Activated CD8-positive, alpha-beta T cell treated with anti-CD3 and anti-CD28 coated beads for 36 hours (primary cell): Measurements from ENCODE around the gene FCSK. TPM values are rescaled to one million over a fixed set of nuclear protein-coding genes. Genes with fewer than 3 reads are reported as not detected.

Experiments
- ATAC-seq: fragments of 200-7000 bp; cut with Tn5 transposase; one replicate; pipeline ENCODE4 v1.10.0; 2021; ENCODE audit warnings: mild to moderate bottlenecking, moderate library complexity
- CTCF ChIA-PET: fragments of 350-600 bp; sonication (Branson Sonifier 250); formaldehyde crosslinking; loops from one replicate; lab custom pipeline; 2021; ENCODE audit warnings: antibody characterized with exemption; lab: Charles Lee
- POLR2A ChIA-PET: fragments of 350-600 bp; sonication (Branson Sonifier 250); formaldehyde crosslinking; loops from one replicate; lab custom pipeline; 2021; ENCODE audit warnings: antibody characterized with exemption; lab: Charles Lee
- DNase-seq: peaks from one replicate; pipeline ENCODE4 v3.0.0-alpha.2; 2020
- H3K27ac Mint-ChIP-seq: one replicate; pipeline ENCODE4 v1.8.0; 2021; ENCODE audit warnings: mild to moderate bottlenecking, mixed read lengths
- H3K27me3 Mint-ChIP-seq: one replicate; pipeline ENCODE4 v1.8.0; 2021; ENCODE audit warnings: mixed read lengths
- H3K36me3 Mint-ChIP-seq: one replicate; pipeline ENCODE4 v1.8.0; 2021; ENCODE audit warnings: low read depth, mixed read lengths
- H3K4me1 Mint-ChIP-seq: one replicate; pipeline ENCODE4 v1.8.0; 2021; ENCODE audit warnings: low read depth, mixed read lengths
- H3K4me3 Mint-ChIP-seq: one replicate; pipeline ENCODE4 v1.8.0; 2021; ENCODE audit warnings: mild to moderate bottlenecking, moderate library complexity, mixed read lengths
- H3K9me3 Mint-ChIP-seq: one replicate; pipeline ENCODE4 v1.8.0; 2021; ENCODE audit warnings: mixed read lengths
- CTCF ChIP-seq: fragments of 200-600 bp; IDR thresholded peaks from one replicate; pipeline ENCODE4 v1.8.0; 2022; ENCODE audit warnings: antibody characterized with exemption, mild to moderate bottlenecking
- intact Hi-C: fragments of 100-400 bp; cut with micrococcal nuclease; formaldehyde crosslinking; loops from one replicate; pipeline ENCODE4 v1.10.0; 2022
- total RNA-seq, 2 experiments: library from RNA; stranded (reverse); gene quantifications; one replicate each; pipeline ENCODE4 v1.2.3, GENCODE V29; 2021

The FCSK gene
- total RNA-seq, 2 experiments from 2014 or later, result 11.0 to 11.1 TPM

- H3K9me3 Mint-ChIP-seq, result no peaks in the 10 kb centered on the region
- H3K4me1 Mint-ChIP-seq, result peaks cover 78% of the 10 kb centered on the region
- no peaks in the 10 kb centered on the region for H3K27me3 Mint-ChIP-seq
- no peak for TF ChIP-seq CTCF
- intact Hi-C loops, result no loop called here
- ATAC-seq (no peak), DNase-seq (no peak)
- POLR2A ChIA-PET, result interaction anchor here (1.0 to 1.1 kb wide), 2 partner anchors 9 to 13 kb away, joined by 3 to 4 read pairs; no protein-coding TSS in a partner anchor
- CTCF ChIA-PET, result interaction anchor here (0.7 to 1.3 kb wide), 3 partner anchors 21 to 37 kb away, joined by 3 to 5 read pairs (median 3); partner anchors contain the start of gene FCSK
- H3K27ac Mint-ChIP-seq, result peak overlapping the region; percentile 47
- H3K4me3 Mint-ChIP-seq, result no peak overlapping the region
- peaks cover 10% of the 10 kb centered on the region for H3K36me3 Mint-ChIP-seq
These were observed 22.1 kb upstream of the FCSK start for GRCh38 chr16:70432356-70432722.

GRCh38 chr16:70432723-70433457 lies 21.5 kb upstream of the FCSK start:
- TF ChIP-seq CTCF, result no peak
- intact Hi-C loops, result no loop called here
- peaks cover 79% of the 10 kb centered on the region for H3K4me1 Mint-ChIP-seq
- H3K4me3 Mint-ChIP-seq, result no peak overlapping the region
- peak overlapping the region; percentile 47 for H3K27ac Mint-ChIP-seq
- peaks cover 8% of the 10 kb centered on the region for H3K36me3 Mint-ChIP-seq
- ChIA-PET POLR2A (interaction anchor here (1.0 kb wide), 1 partner anchor 14 kb away, joined by 4 read pairs; no protein-coding TSS in a partner anchor), CTCF (interaction anchor here (0.7 to 1.3 kb wide), 4 partner anchors 21 to 1765 kb away, joined by 3 to 5 read pairs (median 3); partner anchors contain the start of gene FCSK)
- H3K27me3 Mint-ChIP-seq, result no peaks in the 10 kb centered on the region
- H3K9me3 Mint-ChIP-seq, result no peaks in the 10 kb centered on the region
- ATAC-seq, result no peak
- no peak for DNase-seq

- H3K4me3 Mint-ChIP-seq, result no peak overlapping the region
- no peaks in the 10 kb centered on the region for H3K27me3 Mint-ChIP-seq
- no peak for TF ChIP-seq CTCF
- intact Hi-C loops, result no loop called here
- ChIA-PET CTCF (interaction anchor here (0.6 to 1.0 kb wide), 3 partner anchors 39 to 1765 kb away, joined by 3 to 5 read pairs (median 3); no protein-coding TSS in a partner anchor), POLR2A (interaction anchor here (1.0 kb wide), 1 partner anchor 14 kb away, joined by 4 read pairs; no protein-coding TSS in a partner anchor)
- ATAC-seq (no peak), DNase-seq (no peak)
- peak overlapping the region; percentile 4 for H3K27ac Mint-ChIP-seq
- no peaks in the 10 kb centered on the region for H3K9me3 Mint-ChIP-seq
- H3K4me1 Mint-ChIP-seq, result peaks cover 76% of the 10 kb centered on the region
- peaks cover 8% of the 10 kb centered on the region for H3K36me3 Mint-ChIP-seq
These were observed 20.8 kb upstream of the FCSK start for GRCh38 chr16:70433458-70434103.

- DNase-seq (no peak), ATAC-seq (no peak)
- H3K27ac Mint-ChIP-seq, result no peak overlapping the region
- POLR2A ChIA-PET, result interaction anchor here (1.2 kb wide), 1 partner anchor 54 kb away, joined by 8 read pairs; no protein-coding TSS in a partner anchor
- H3K27me3 Mint-ChIP-seq, result no peaks in the 10 kb centered on the region
- peaks cover 74% of the 10 kb centered on the region for H3K4me1 Mint-ChIP-seq
- no peaks in the 10 kb centered on the region for H3K9me3 Mint-ChIP-seq
- CTCF ChIA-PET, result no interaction called here
- no peak for TF ChIP-seq CTCF
- intact Hi-C loops, result loop anchor here (5.0 kb wide), 1 partner anchor 52 kb away; no protein-coding TSS in a partner anchor
- no peak overlapping the region for H3K4me3 Mint-ChIP-seq
- H3K36me3 Mint-ChIP-seq, result peaks cover 8% of the 10 kb centered on the region
These were observed 19.7 kb upstream of the FCSK start for GRCh38 chr16:70434484-70435260.
